GM12892 (cell line): ENCODE results near the gene NCCRP1.

Source experiments
- POLR2A ChIP-seq: IDR thresholded peaks from 2 replicates; pipeline ENCODE4 v1.6.1; 2011; ENCODE audit warnings: low read depth, low read length, control low read depth
- POLR2AphosphoS5 ChIP-seq: IDR thresholded peaks from 2 replicates; pipeline ENCODE4 v1.6.1; 2011; ENCODE audit warnings: low read depth, low read length, control low read depth

- TF ChIP-seq POLR2AphosphoS5 = no peak
- TF ChIP-seq POLR2A = no peak
These were observed 21.7 kb downstream of the NCCRP1 start for GRCh38 chr19:39218230-39219007.
